ENCODE results near the gene VBP1. TPM values are rescaled to one million over a fixed set of nuclear protein-coding genes. Genes with fewer than 3 reads are reported as not detected.

Gene VBP1
- total and polyA plus RNA-seq, 2 of the 8 experiments (the other 6 are each of a cell fraction or from before 2014, with no cell fraction given): 21.6 to 56.0 TPM

DNA sequence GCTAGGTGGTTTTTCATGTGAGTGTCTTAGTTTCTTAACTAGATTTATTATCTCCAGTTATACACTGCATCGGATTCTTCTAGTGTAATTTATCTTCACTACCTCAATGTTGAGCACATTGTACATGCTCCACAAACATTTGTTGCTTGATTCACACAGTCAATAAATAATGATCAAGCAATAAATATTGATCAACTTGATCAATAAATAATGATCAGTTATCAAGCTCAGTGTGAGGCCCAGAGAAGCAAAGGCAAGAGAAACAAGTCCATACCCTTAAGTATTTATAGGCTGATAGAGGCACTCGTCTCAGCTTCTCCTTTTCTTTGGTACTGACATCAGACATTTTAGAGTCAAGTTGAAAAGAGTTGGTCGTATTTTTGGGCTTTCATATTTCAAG, 5.1 kb upstream of the VBP1 start:
- no peaks in the 10 kb centered on the region for H3K79me2 ChIP-seq (ENCODE audit: control insufficient read depth in 1 of 2, insufficient read depth in 2 of 2, low read length in 2 of 2)
- ChIA-PET POLR2A (ENCODE audit: partially characterized antibody) (no interaction called here), CTCF (ENCODE audit: partially characterized antibody) (no interaction called here)
- H3K27ac ChIP-seq (ENCODE audit: low read depth, low read length): no peak overlapping the region
- H2AFZ ChIP-seq (ENCODE audit: low read length): no peak overlapping the region
- no peak overlapping the region for H3K56ac ChIP-seq (replicated peaks; ENCODE audit: insufficient read length, low read depth, low read length)
- H3K79me1 ChIP-seq (ENCODE audit: low read depth, low read length): no peaks in the 10 kb centered on the region
- H3K4me2 ChIP-seq (ENCODE audit: insufficient read depth in 1 of 2, low read depth in 2 of 2, low read length in 2 of 2): no peak overlapping the region
- no peak overlapping the region for H3K14ac ChIP-seq (ENCODE audit: insufficient read length)
- no peaks in the 10 kb centered on the region; a peak in 1 of 7 replicates for H3K4me1 ChIP-seq (replicated peaks in 1 of 4; ENCODE audit: control insufficient read depth in 3 of 4, insufficient read depth in 4 of 4, low read length in 3 of 4)
- FAIRE-seq: no peak
- no peak overlapping the region for H2BK20ac ChIP-seq (ENCODE audit: low read length)
- no peak overlapping the region for H3K23ac ChIP-seq (ENCODE audit: insufficient read length)
- no peak overlapping the region for H2BK12ac ChIP-seq (ENCODE audit: low read depth, low read length)
- DNase-seq (ENCODE audit: low read depth in 1 of 2, low spot score in 2 of 2): no peak
- H2AK5ac ChIP-seq (ENCODE audit: low read depth, low read length): no peak overlapping the region
- H3K4ac ChIP-seq (replicated peaks; ENCODE audit: insufficient read length, low read depth, low read length): no peak overlapping the region
- H3K18ac ChIP-seq (ENCODE audit: extremely low read depth, low read length): no peak overlapping the region
- no peak overlapping the region for H3K4me3 ChIP-seq (ENCODE audit: extremely low read depth in 1 of 4, insufficient read depth in 2 of 4, low read depth in 3 of 4, low read length in 4 of 4)
- no peak overlapping the region for H4K8ac ChIP-seq (ENCODE audit: extremely low read depth, insufficient read depth, low read length)
- peaks cover 0 to 2% (median 0%) of the 10 kb centered on the region in 4 experiments; a peak in 3 of 7 replicates for H3K27me3 ChIP-seq (replicated peaks in 1 of 4; ENCODE audit: control insufficient read depth in 3 of 4, extremely low read depth in 1 of 4, insufficient read depth in 3 of 4, low read length in 3 of 4)
- no peak overlapping the region for H2BK15ac ChIP-seq (ENCODE audit: low read length)
- H2BK120ac ChIP-seq (replicated peaks; ENCODE audit: low read depth, low read length): no peak overlapping the region
- no peaks in the 10 kb centered on the region for H3K36me3 ChIP-seq (ENCODE audit: control insufficient read depth in 2 of 4, insufficient read depth in 4 of 4, low read length in 3 of 4)
- no peaks in the 10 kb centered on the region for H4K20me1 ChIP-seq (replicated peaks in 1 of 2; ENCODE audit: control insufficient read depth in 1 of 2, insufficient read depth in 2 of 2, low read length in 2 of 2)
- 69% methylated on average over 3 of the region's 3 CpGs; no CpG with 5 or more reads in 1 of the 2 experiments for WGBS, 2 experiments (ENCODE audit: extremely low coverage in 1 of 2, insufficient coverage in 1 of 2, insufficient read length in 1 of 2, insufficient replicate concordance in 2 of 2, low coverage in 1 of 2, low lambda C conversion rate in 2 of 2, missing lambda C conversion rate in 1 of 2)
- no peak for TF ChIP-seq CTBP2 (IDR thresholded peaks at IDR 0.05; ENCODE audit: borderline replicate concordance, insufficient read depth, insufficient read length, low read length)
- TF ChIP-seq TEAD4 (IDR thresholded peaks at IDR 0.05; ENCODE audit: low read depth, low read length): no peak
- no peak for TF ChIP-seq TCF12 (IDR thresholded peaks at IDR 0.05; ENCODE audit: low read depth, low read length)
- no peak for TF ChIP-seq JUND (IDR thresholded peaks at IDR 0.05; ENCODE audit: low read length)
- no peak for TF ChIP-seq KDM4A (IDR thresholded peaks at IDR 0.05; ENCODE audit: low read depth, low read length, severe bottlenecking)
- TF ChIP-seq KDM5A (IDR thresholded peaks at IDR 0.05; ENCODE audit: low read length): no peak
- no peak for TF ChIP-seq GABPA (IDR thresholded peaks at IDR 0.05; ENCODE audit: borderline replicate concordance, insufficient read depth, low read length)
- no peak for TF ChIP-seq CBX5 (IDR thresholded peaks at IDR 0.05; ENCODE audit: low read depth, low read length)
- TF ChIP-seq CEBPB (IDR thresholded peaks at IDR 0.05; ENCODE audit: low read depth, low read length): no peak
- TF ChIP-seq BACH1 (IDR thresholded peaks at IDR 0.05; ENCODE audit: low read length): no peak
- TF ChIP-seq, protein P1, sequence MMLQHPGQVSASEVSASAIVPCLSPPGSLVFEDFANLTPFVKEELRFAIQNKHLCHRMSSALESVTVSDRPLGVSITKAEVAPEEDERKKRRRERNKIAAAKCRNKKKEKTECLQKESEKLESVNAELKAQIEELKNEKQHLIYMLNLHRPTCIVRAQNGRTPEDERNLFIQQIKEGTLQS (IDR thresholded peaks at IDR 0.05; ENCODE audit: insufficient read depth, low read depth, low read length): no peak
- no peak overlapping the region for H3K9ac ChIP-seq (replicated peaks in 1 of 4; ENCODE audit: extremely low read depth in 1 of 4, low read depth in 3 of 4, low read length in 3 of 4)
- no peaks in the 10 kb centered on the region; the same call in 1 of the 2 replicates for H3K23me2 ChIP-seq (ENCODE audit: low read depth, low read length)
- H3K9me3 ChIP-seq (ENCODE audit: insufficient read depth in 2 of 2, low read depth in 1 of 2, low read length in 1 of 2): no peaks in the 10 kb centered on the region
- no peak overlapping the region for H4K91ac ChIP-seq (replicated peaks; ENCODE audit: insufficient read length, low read length)
- H4K5ac ChIP-seq (ENCODE audit: insufficient read length, low read depth, low read length): no peak overlapping the region
- H2BK5ac ChIP-seq (ENCODE audit: low read depth, low read length): no peak overlapping the region

Measured in H1 (cell line).